Right atrium auricular region (tissue), 2 donors: ENCODE results near the gene GPC6. TPM values are rescaled to one million over a fixed set of nuclear protein-coding genes. Genes with fewer than 3 reads are reported as not detected.

Experiments
- DNase-seq: peaks from one replicate; pipeline ENCODE4 v3.0.0-alpha.2; 2019; ENCODE audit warnings: low spot score
- H3K27ac ChIP-seq, 2 donors: fragments of 200-600 bp; sonication (generic); 1 replicate in 1 of 2; 2 replicates in 1 of 2; pipeline ENCODE4 v1.5.1; 2016 to 2019
- H3K27me3 ChIP-seq, 2 donors: fragments of 200-600 bp; sonication (generic); one replicate each; pipeline versions ENCODE4 v1.5.1 to v1.6.0; 2017 to 2019
- H3K36me3 ChIP-seq: fragments of 200-600 bp; sonication (generic); one replicate; pipeline ENCODE4 v1.5.1; 2016
- H3K4me1 ChIP-seq, 2 donors: fragments of 200-600 bp; sonication (generic); one replicate each; pipeline versions ENCODE4 v1.5.1 to v1.6.0; 2017 to 2019
- H3K4me3 ChIP-seq, 2 donors: fragments of 200-600 bp; sonication (generic); 1 replicate in 1 of 2; 2 replicates in 1 of 2; pipeline ENCODE4 v1.5.1; 2017 to 2019; ENCODE audit warnings: mild to moderate bottlenecking in 1 of 2, moderate library complexity in 1 of 2
- H3K9me3 ChIP-seq, 2 donors: fragments of 200-600 bp; sonication (generic); one replicate each; pipeline ENCODE4 v1.5.1; 2019
- total RNA-seq, 2 donors: library from RNA; depleted of rRNA; stranded (reverse); fragments of >200 nt; gene quantifications; one replicate each; pipeline ENCODE4 v1.1.0, GENCODE V29; 2016
- TF ChIP-seq, protein P1 (sequence below), 2 donors: fragments of 200-600 bp; sonication (generic); IDR thresholded peaks; one replicate each; pipeline ENCODE4 v1.5.1; 2019; ENCODE audit warnings: antibody characterized with exemption in 2 of 2

Gene GPC6
- total RNA-seq, 2 donors from 2014 or later, result 1.3 to 3.8 TPM

DNA sequence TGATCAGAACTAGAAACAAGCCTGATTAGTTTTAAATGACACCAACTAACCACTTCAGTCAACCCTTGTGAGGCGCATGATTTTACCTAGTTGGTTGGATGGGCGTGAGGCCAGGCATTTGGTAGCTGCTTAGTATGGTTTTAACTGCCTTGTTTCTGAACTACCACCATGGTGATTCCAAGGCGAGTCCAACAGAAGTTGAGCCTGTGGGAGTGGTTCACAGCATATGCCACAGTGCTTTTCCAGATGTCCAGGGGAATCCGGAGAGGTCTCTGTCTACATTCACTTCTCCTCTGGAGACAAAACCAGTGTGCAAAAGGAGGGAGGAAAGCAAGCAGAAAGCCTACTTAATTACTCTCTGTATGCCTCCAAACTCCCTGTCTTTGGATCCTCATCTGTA is 524.1 kb downstream of the GPC6 start:
- H3K27ac ChIP-seq, result no peak overlapping the region
- TF ChIP-seq, protein P1, sequence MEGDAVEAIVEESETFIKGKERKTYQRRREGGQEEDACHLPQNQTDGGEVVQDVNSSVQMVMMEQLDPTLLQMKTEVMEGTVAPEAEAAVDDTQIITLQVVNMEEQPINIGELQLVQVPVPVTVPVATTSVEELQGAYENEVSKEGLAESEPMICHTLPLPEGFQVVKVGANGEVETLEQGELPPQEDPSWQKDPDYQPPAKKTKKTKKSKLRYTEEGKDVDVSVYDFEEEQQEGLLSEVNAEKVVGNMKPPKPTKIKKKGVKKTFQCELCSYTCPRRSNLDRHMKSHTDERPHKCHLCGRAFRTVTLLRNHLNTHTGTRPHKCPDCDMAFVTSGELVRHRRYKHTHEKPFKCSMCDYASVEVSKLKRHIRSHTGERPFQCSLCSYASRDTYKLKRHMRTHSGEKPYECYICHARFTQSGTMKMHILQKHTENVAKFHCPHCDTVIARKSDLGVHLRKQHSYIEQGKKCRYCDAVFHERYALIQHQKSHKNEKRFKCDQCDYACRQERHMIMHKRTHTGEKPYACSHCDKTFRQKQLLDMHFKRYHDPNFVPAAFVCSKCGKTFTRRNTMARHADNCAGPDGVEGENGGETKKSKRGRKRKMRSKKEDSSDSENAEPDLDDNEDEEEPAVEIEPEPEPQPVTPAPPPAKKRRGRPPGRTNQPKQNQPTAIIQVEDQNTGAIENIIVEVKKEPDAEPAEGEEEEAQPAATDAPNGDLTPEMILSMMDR (IDR thresholded peaks at IDR 0.05), result no peak

DNA sequence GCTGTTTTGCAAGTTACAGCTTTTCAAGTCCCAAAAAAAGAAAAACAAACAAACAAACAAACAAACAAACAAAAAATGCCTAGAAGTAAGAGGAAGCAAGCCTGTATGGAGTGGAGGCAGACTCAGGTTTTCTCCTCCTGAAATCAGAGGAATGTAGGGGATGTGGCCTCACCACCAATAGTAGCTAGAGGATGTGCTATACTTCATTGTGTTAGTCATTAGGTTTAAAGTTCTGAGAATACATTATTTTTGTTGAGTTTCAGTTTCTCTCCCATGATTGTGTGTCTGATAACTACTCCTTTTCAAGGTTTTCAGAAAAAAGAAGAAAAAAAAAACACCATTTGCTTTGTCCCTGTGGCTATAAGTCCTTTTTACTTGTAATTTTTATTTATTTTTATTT is 524.5 kb downstream of the GPC6 start:
- TF ChIP-seq, protein P1 (IDR thresholded peaks at IDR 0.05), result no peak
- Histone ChIP-seq H3K4me3 (no peak overlapping the region), H3K27ac (no peak overlapping the region), H3K9me3 (no peaks in the 10 kb centered on the region), H3K36me3 (no peaks in the 10 kb centered on the region), H3K27me3 (no peaks in the 10 kb centered on the region), H3K4me1 (no peaks in the 10 kb centered on the region)
- DNase-seq, result no peak

More for the DNA sequence above, 524.1 kb downstream of the GPC6 start:
- Histone ChIP-seq H3K36me3 (no peaks in the 10 kb centered on the region), H3K27me3 (no peaks in the 10 kb centered on the region), H3K9me3 (no peaks in the 10 kb centered on the region), H3K4me1 (no peaks in the 10 kb centered on the region), H3K4me3 (no peak overlapping the region)
- DNase-seq, result no peak

DNA sequence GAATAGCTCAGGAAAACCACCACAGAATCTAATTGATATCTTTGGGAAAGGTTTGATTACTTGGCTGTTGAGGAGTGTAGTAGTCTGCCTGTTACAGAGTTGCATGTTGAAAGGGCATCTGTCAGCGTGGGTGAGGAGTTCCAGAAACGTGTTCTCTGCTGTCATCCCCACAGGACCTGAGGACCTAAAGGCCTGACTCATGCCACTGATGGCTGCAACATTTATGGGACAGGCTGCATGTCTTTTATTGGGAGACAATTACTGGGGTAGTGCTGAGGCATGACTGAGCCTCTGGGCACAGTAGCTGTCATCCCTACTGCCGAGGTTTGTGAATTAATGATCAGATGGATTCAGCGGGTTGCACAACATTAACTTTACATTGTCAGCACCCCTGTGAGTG is 525.9 kb downstream of the GPC6 start:
- no peak overlapping the region for H3K4me3 ChIP-seq
- H3K27me3 ChIP-seq, result no peaks in the 10 kb centered on the region
- DNase-seq, result no peak
- no peaks in the 10 kb centered on the region for H3K36me3 ChIP-seq
- H3K9me3 ChIP-seq, result no peaks in the 10 kb centered on the region
- H3K4me1 ChIP-seq, result no peaks in the 10 kb centered on the region
- H3K27ac ChIP-seq, result no peak overlapping the region
- TF ChIP-seq, protein P1 (IDR thresholded peaks at IDR 0.05), result no peak

DNA sequence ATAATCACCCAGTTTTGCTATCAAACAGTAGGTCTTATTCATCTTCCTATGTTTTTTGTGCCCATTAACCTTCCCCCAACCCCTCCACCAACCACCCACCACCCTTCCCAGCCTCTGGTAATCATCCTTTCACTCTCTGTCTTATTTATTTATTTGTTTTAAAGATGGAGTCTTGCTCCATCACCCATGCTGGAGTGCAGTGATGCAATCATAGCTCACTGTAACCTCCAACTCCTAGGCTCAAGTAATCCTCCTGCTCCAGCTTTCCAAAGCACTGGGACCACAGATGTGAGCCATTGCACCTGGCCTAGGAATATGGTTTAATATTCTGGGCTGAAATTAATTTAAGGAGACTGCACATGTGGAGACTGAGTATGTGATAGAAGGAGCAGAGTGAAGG is 527.0 kb downstream of the GPC6 start:
- H3K27ac ChIP-seq, result no peak overlapping the region
- TF ChIP-seq, protein P1 (IDR thresholded peaks at IDR 0.05), result no peak
- H3K36me3 ChIP-seq, result no peaks in the 10 kb centered on the region
- no peaks in the 10 kb centered on the region for H3K27me3 ChIP-seq
- DNase-seq, result no peak
- no peak overlapping the region for H3K4me3 ChIP-seq
- no peaks in the 10 kb centered on the region for H3K9me3 ChIP-seq
- H3K4me1 ChIP-seq, result no peaks in the 10 kb centered on the region

DNA sequence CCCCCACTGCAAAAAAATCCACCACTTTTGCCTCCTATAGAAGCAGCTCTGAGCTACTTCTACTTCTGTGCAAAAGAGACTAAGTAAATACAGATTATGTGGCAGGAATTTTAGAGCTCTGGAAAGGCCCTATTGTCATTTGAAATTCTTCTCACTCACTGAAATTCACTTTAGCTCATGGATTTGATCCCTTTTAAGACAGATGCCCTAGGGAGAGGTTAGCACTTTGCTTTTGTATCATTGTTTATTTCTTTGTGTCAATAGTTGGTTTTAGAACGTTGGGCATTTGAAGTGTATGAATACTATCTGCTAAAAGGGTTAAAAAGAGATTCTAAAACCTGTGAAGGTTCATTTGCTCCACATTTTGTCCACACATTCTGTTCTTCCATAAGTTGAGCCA is 528.7 kb downstream of the GPC6 start:
- Histone ChIP-seq H3K4me3 (no peak overlapping the region), H3K27me3 (no peaks in the 10 kb centered on the region), H3K9me3 (no peaks in the 10 kb centered on the region), H3K27ac (no peak overlapping the region), H3K36me3 (no peaks in the 10 kb centered on the region), H3K4me1 (no peaks in the 10 kb centered on the region)
- no peak for DNase-seq
- TF ChIP-seq, protein P1 (IDR thresholded peaks at IDR 0.05), result no peak

DNA sequence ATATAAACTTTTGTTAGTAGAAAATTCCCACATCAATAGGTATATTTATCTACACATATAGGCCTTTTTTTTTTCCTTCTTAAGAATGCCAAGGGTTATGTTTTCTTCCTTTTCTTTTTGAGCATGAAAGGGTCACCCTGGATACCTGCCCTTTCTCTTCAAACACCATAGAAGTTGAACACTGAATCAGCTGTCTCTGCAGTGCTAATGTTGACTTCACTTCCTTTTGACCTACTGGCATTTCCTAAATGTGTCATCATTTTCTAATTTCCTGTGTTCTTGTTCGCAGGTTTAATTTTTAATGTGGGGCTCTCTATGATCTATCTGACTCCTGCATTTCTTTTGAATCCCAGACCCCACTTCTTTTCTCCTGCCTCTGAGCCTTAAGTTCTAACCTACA is 532.0 kb downstream of the GPC6 start:
- no peaks in the 10 kb centered on the region for H3K27me3 ChIP-seq

More for the DNA sequence above, 532.0 kb downstream of the GPC6 start:
- Histone ChIP-seq H3K4me1 (no peaks in the 10 kb centered on the region), H3K27ac (no peak overlapping the region), H3K36me3 (no peaks in the 10 kb centered on the region), H3K9me3 (no peaks in the 10 kb centered on the region), H3K4me3 (no peak overlapping the region)
- TF ChIP-seq, protein P1 (IDR thresholded peaks at IDR 0.05), result no peak
- DNase-seq, result no peak
